H1 (cell line): Measurements from ENCODE around the gene MRPS14. TPM values are rescaled to one million over a fixed set of nuclear protein-coding genes. Genes with fewer than 3 reads are reported as not detected.
A peak's percentile ranks its signal among the peaks of the same experiment; 100 is the strongest.

ENCODE experiments used
- CTCF ChIA-PET: fragments of 300-600 bp; sonication (Branson Sonifier 250); formaldehyde crosslinking; loops from one replicate; lab custom pipeline; 2021; ENCODE audit not compliant: partially characterized antibody; lab: Charles Lee
- POLR2A ChIA-PET: fragments of 300-600 bp; sonication (Branson Sonifier 250); formaldehyde crosslinking; loops from one replicate; lab custom pipeline; 2021; ENCODE audit warnings: inconsistent platforms; ENCODE audit not compliant: partially characterized antibody; lab: Charles Lee
- DNase-seq, 2 experiments: peaks; one replicate each; pipeline versions ENCODE4 v3.0.0 to v3.0.0-alpha.2; 2010 to 2022; ENCODE audit warnings: low spot score in 2 of 2, low read depth in 1 of 2, mixed read lengths in 1 of 2
- FAIRE-seq: peaks from 2 replicates; lab custom pipeline; 2011; peaks lifted over from hg19 to GRCh38; lab: Jason Lieb, UNC
- H2AFZ ChIP-seq: 2 replicates; pipeline ENCODE4 v1.8.1; 2012; ENCODE audit warnings: low read length, inconsistent platforms
- H2AK5ac ChIP-seq: 2 replicates; pipeline ENCODE4 v1.6.1; 2013; ENCODE audit warnings: low read depth, low read length
- H2BK120ac ChIP-seq: replicated peaks from 2 replicates; pipeline ENCODE3; 2013; ENCODE audit warnings: low read depth, low read length, inconsistent platforms
- H2BK12ac ChIP-seq: 2 replicates; pipeline ENCODE4 v1.6.1; 2013; ENCODE audit warnings: low read depth, low read length
- H2BK15ac ChIP-seq: 2 replicates; pipeline ENCODE4 v1.6.1; 2013; ENCODE audit warnings: low read length
- H2BK20ac ChIP-seq: 2 replicates; pipeline ENCODE4 v1.6.1; 2013; ENCODE audit warnings: low read length
- H2BK5ac ChIP-seq: 2 replicates; pipeline ENCODE4 v1.6.1; 2013; ENCODE audit warnings: low read depth, low read length
- H3K14ac ChIP-seq: 2 replicates; pipeline ENCODE4 v1.6.1; 2013; ENCODE audit warnings: inconsistent platforms; ENCODE audit not compliant: insufficient read length
- H3K18ac ChIP-seq: 2 replicates; pipeline ENCODE4 v1.6.1; 2013; ENCODE audit warnings: low read length; ENCODE audit errors: extremely low read depth
- H3K23ac ChIP-seq: 2 replicates; pipeline ENCODE4 v1.6.1; 2013; ENCODE audit warnings: inconsistent platforms; ENCODE audit not compliant: insufficient read length
- H3K23me2 ChIP-seq: 2 replicates; pipeline ENCODE4 v1.6.1; 2013; ENCODE audit warnings: low read depth, low read length
- H3K27ac ChIP-seq: 2 replicates; pipeline ENCODE4 v1.6.1; 2011; ENCODE audit warnings: low read depth, low read length, inconsistent platforms
- H3K27me3 ChIP-seq, 4 experiments: replicated peaks in 1 of 4; 1 replicate in 1 of 4; 2 replicates in 3 of 4; pipeline versions ENCODE4 v1.6.1 to v1.8.1; 2011 to 2013; ENCODE audit warnings: low read length in 3 of 4, mild to moderate bottlenecking in 3 of 4, inconsistent platforms in 2 of 4, mixed read lengths in 2 of 4, moderate library complexity in 1 of 4; ENCODE audit not compliant: control insufficient read depth in 3 of 4, insufficient read depth in 3 of 4; ENCODE audit errors: extremely low read depth in 1 of 4
- H3K36me3 ChIP-seq, 4 experiments: 2 replicates each; pipeline versions ENCODE4 v1.6.1 to v1.8.1; 2011 to 2013; ENCODE audit warnings: mild to moderate bottlenecking in 4 of 4, low read length in 3 of 4, moderate library complexity in 2 of 4, control low read depth in 1 of 4, inconsistent platforms in 1 of 4; ENCODE audit not compliant: insufficient read depth in 4 of 4, control insufficient read depth in 2 of 4
- H3K4ac ChIP-seq: replicated peaks from 2 replicates; pipeline ENCODE3; 2013; ENCODE audit warnings: low read length, low read depth, mixed read lengths, inconsistent platforms; ENCODE audit not compliant: insufficient read length
- H3K4me1 ChIP-seq, 4 experiments: replicated peaks in 1 of 4; 1 replicate in 1 of 4; 2 replicates in 3 of 4; pipeline versions ENCODE4 v1.6.1 to v1.8.1; 2011 to 2013; ENCODE audit warnings: low read length in 3 of 4, inconsistent platforms in 2 of 4, mixed read lengths in 1 of 4; ENCODE audit not compliant: insufficient read depth in 4 of 4, control insufficient read depth in 3 of 4
- H3K4me2 ChIP-seq, 2 experiments: 2 replicates each; pipeline versions ENCODE4 v1.6.1 to v1.8.1; 2011 to 2013; ENCODE audit warnings: low read depth in 2 of 2, low read length in 2 of 2, control low read depth in 1 of 2, inconsistent platforms in 1 of 2, mild to moderate bottlenecking in 1 of 2; ENCODE audit not compliant: insufficient read depth in 1 of 2
- H3K4me3 ChIP-seq, 4 experiments: fragments of 200-600, 300-600 bp in 1 of 4; sonication (generic), shearing (Covaris generic), sonication (Bioruptor Twin) in 1 of 4; 2 replicates each; pipeline versions ENCODE4 v1.5.1 to v1.8.1; 2011 to 2016; ENCODE audit warnings: low read length in 4 of 4, low read depth in 3 of 4, control low read depth in 2 of 4, inconsistent platforms in 2 of 4, mild to moderate bottlenecking in 2 of 4, mixed read lengths in 1 of 4, moderate library complexity in 1 of 4; ENCODE audit not compliant: insufficient read depth in 2 of 4; ENCODE audit errors: extremely low read depth in 1 of 4
- H3K56ac ChIP-seq: replicated peaks from 2 replicates; pipeline ENCODE3; 2013; ENCODE audit warnings: low read depth, mild to moderate bottlenecking, mixed read lengths, low read length, inconsistent platforms; ENCODE audit not compliant: insufficient read length
- H3K79me1 ChIP-seq: 2 replicates; pipeline ENCODE4 v1.6.1; 2013; ENCODE audit warnings: low read depth, low read length, control low read depth
- H3K79me2 ChIP-seq, 2 experiments: 2 replicates each; pipeline versions ENCODE4 v1.6.1 to v1.8.1; 2012 to 2013; ENCODE audit warnings: low read length in 2 of 2, mild to moderate bottlenecking in 2 of 2, inconsistent platforms in 1 of 2; ENCODE audit not compliant: insufficient read depth in 2 of 2, control insufficient read depth in 1 of 2
- H3K9ac ChIP-seq, 4 experiments: replicated peaks in 1 of 4; 1 replicate in 1 of 4; 2 replicates in 3 of 4; pipeline versions ENCODE4 v1.6.1 to v1.8.1; 2011 to 2013; ENCODE audit warnings: low read depth in 3 of 4, low read length in 3 of 4, control low read depth in 2 of 4, mild to moderate bottlenecking in 2 of 4, moderate library complexity in 2 of 4, inconsistent platforms in 1 of 4; ENCODE audit errors: extremely low read depth in 1 of 4
- H3K9me3 ChIP-seq, 2 experiments: 2 replicates each; pipeline versions ENCODE4 v1.6.1 to v1.8.1; 2012 to 2013; ENCODE audit warnings: mild to moderate bottlenecking in 2 of 2, moderate library complexity in 2 of 2, control low read depth in 1 of 2, inconsistent platforms in 1 of 2, low read depth in 1 of 2, low read length in 1 of 2, mixed read lengths in 1 of 2; ENCODE audit not compliant: insufficient read depth in 2 of 2
- H4K20me1 ChIP-seq, 2 experiments: replicated peaks in 1 of 2; 2 replicates each; pipeline versions ENCODE3 to v1.8.1; 2011 to 2013; ENCODE audit warnings: inconsistent platforms in 2 of 2, low read length in 2 of 2, mild to moderate bottlenecking in 1 of 2; ENCODE audit not compliant: insufficient read depth in 2 of 2, control insufficient read depth in 1 of 2
- H4K5ac ChIP-seq: 2 replicates; pipeline ENCODE4 v1.6.1; 2013; ENCODE audit warnings: low read length, low read depth, mixed read lengths, inconsistent platforms; ENCODE audit not compliant: insufficient read length
- H4K8ac ChIP-seq: 2 replicates; pipeline ENCODE4 v1.8.0; 2013; ENCODE audit warnings: mild to moderate bottlenecking, moderate library complexity, low read length, inconsistent platforms; ENCODE audit not compliant: insufficient read depth; ENCODE audit errors: extremely low read depth
- H4K91ac ChIP-seq: replicated peaks from 2 replicates; pipeline ENCODE3; 2013; ENCODE audit warnings: low read length, mixed read lengths, inconsistent platforms; ENCODE audit not compliant: insufficient read length
- ATF2 ChIP-seq: IDR thresholded peaks from 2 replicates; pipeline ENCODE4 v1.6.1; 2012; ENCODE audit warnings: low read length, inconsistent platforms
- BACH1 ChIP-seq: IDR thresholded peaks from 2 replicates; pipeline ENCODE4 v1.6.1; 2012; ENCODE audit warnings: low read length, improper control_type of control experiment
- EGR1 ChIP-seq: IDR thresholded peaks from 2 replicates; pipeline ENCODE4 v1.6.1; 2011; ENCODE audit warnings: low read depth, low read length, borderline replicate concordance
- EP300 ChIP-seq, 2 experiments: IDR thresholded peaks; 1 replicate in 1 of 2; 2 replicates in 1 of 2; pipeline ENCODE4 v1.6.1; 2011 to 2012; ENCODE audit warnings: low read depth in 2 of 2, low read length in 2 of 2, mild to moderate bottlenecking in 2 of 2, borderline replicate concordance in 1 of 2, inconsistent platforms in 1 of 2, moderate library complexity in 1 of 2
- GTF2F1 ChIP-seq: IDR thresholded peaks from 2 replicates; pipeline ENCODE4 v1.6.1; 2012; ENCODE audit warnings: low read depth, low read length, improper control_type of control experiment, borderline replicate concordance
- HDAC2 ChIP-seq, 2 experiments: fragments of 300-600 bp in 1 of 2; sonication (generic) in 1 of 2; IDR thresholded peaks; 2 replicates each; pipeline ENCODE4 v1.6.1; 2011 to 2012; ENCODE audit warnings: low read depth in 2 of 2, low read length in 2 of 2, mild to moderate bottlenecking in 2 of 2, moderate library complexity in 2 of 2, borderline replicate concordance in 1 of 2, inconsistent platforms in 1 of 2
- PHF8 ChIP-seq: fragments of 200-600 bp; sonication (generic); conservative IDR thresholded peaks from 2 replicates; pipeline ENCODE4 v1.7.1; 2012; ENCODE audit warnings: low read depth, mild to moderate bottlenecking, inconsistent platforms, low read length, moderate library complexity
- SIX5 ChIP-seq: IDR thresholded peaks from 2 replicates; pipeline ENCODE4 v1.6.1; 2011; ENCODE audit warnings: mild to moderate bottlenecking, low read depth, low read length
- WGBS, 2 experiments: shearing (Covaris generic) in 1 of 2; methylation state at CpG; one replicate each; pipeline versions ENCODE4 v1.1.6 to v1.1.7; 2013 to 2015; ENCODE audit warnings: low lambda C conversion rate in 2 of 2, mixed read lengths in 2 of 2, inconsistent platforms in 1 of 2, low coverage in 1 of 2, missing lambda C conversion rate in 1 of 2; ENCODE audit not compliant: insufficient replicate concordance in 2 of 2, insufficient coverage in 1 of 2, insufficient read length in 1 of 2; ENCODE audit errors: extremely low coverage in 1 of 2, missing lambda C conversion rate in 1 of 2; 5-methylcytosine and 5-hydroxymethylcytosine counted together
- polyA plus RNA-seq, 7 experiments: library from polyadenylated mRNA; depleted of rRNA in 3 of 7; stranded (reverse) in 5 of 7; unstranded in 2 of 7; fragments of >200 nt in 5 of 7; fragments of 200-250 nt in 2 of 7; gene quantifications; 1 replicate in 5 of 7; 2 replicates in 1 of 7; 4 replicates in 1 of 7; pipeline versions ENCODE4 v1.2.1 to v1.2.3, GENCODE V29; 2011 to 2013; ENCODE audit warnings: missing spikeins in 2 of 7, mixed read lengths in 2 of 7
- total RNA-seq: library from RNA; stranded (reverse); fragmentation: NEBNext Ultra II Directional; extraction: Animal tissue kit (Norgen Biotek cat#: 25700); gene quantifications from 2 replicates; pipeline ENCODE4 v1.2.1, GENCODE V29; 2021

MRPS14 gene
- total and polyA plus RNA-seq, 2 of the 8 experiments (the other 6 are each of a cell fraction or from before 2014, with no cell fraction given), result 27.5 to 38.7 TPM

GRCh38 chr1:175072099-175072951, 49.1 kb upstream of the MRPS14 start:
- peak; percentile 60 for FAIRE-seq
- no peak for TF ChIP-seq PHF8
- peak in 1 of 2 experiments; percentile 57; a peak in 1 of 4 replicates for TF ChIP-seq HDAC2 (IDR thresholded peaks at IDR 0.05; ENCODE audit: borderline replicate concordance in 1 of 2, low read depth in 2 of 2, low read length in 2 of 2)
- TF ChIP-seq EGR1, result no peak
- TF ChIP-seq GTF2F1, result peak; percentile 61; the same call in 1 of the 2 replicates
- TF ChIP-seq EP300 (IDR thresholded peaks at IDR 0.05; ENCODE audit: borderline replicate concordance in 1 of 2, low read depth in 2 of 2, low read length in 2 of 2), result no peak
- TF ChIP-seq SIX5, result no peak
- no peak for TF ChIP-seq BACH1
- peak; percentile 77; the same call in 1 of the 2 replicates for TF ChIP-seq ATF2

More at GRCh38 chr1:175072099-175072951, 49.1 kb upstream of the MRPS14 start:
- no peak overlapping the region for H3K14ac ChIP-seq
- H2BK15ac ChIP-seq, result 0 out of 2 replicates have a peak overlapping the region, but pooled peaks have one; percentile 32
- H2BK20ac ChIP-seq, result 0 out of 2 replicates have a peak overlapping the region, but pooled peaks have one; percentile 81
- peak overlapping the region; percentile 40 for H2BK120ac ChIP-seq
- H3K4ac ChIP-seq, result no peak overlapping the region
- no peaks in the 10 kb centered on the region for H3K36me3 ChIP-seq
- peak overlapping the region; percentile 20 to 25; a peak in 1 of 4 replicates for H3K4me2 ChIP-seq
- CTCF ChIA-PET, result interaction anchor here (0.6 kb wide), 1 partner anchor 55 kb away, joined by 3 read pairs; no protein-coding TSS in a partner anchor
- H2BK12ac ChIP-seq, result peak overlapping the region; percentile 56
- POLR2A ChIA-PET, result no interaction called here
- no peak overlapping the region for H4K5ac ChIP-seq
- H3K27me3 ChIP-seq, result no peaks in the 10 kb centered on the region
- H3K23ac ChIP-seq, result no peak overlapping the region
- H3K4me3 ChIP-seq, result no peak overlapping the region
- no peak overlapping the region for H2AK5ac ChIP-seq
- H4K20me1 ChIP-seq, result no peaks in the 10 kb centered on the region
- H3K9ac ChIP-seq, result no peak overlapping the region; a peak in 1 of 7 replicates
- peaks cover 6 to 18% (median 11%) of the 10 kb centered on the region in 4 experiments for H3K4me1 ChIP-seq
- H3K56ac ChIP-seq, result no peak overlapping the region
- no peak overlapping the region for H4K8ac ChIP-seq
- no peaks in the 10 kb centered on the region for H3K79me2 ChIP-seq
- H3K27ac ChIP-seq, result no peak overlapping the region
- peak overlapping the region; percentile 72; the same call in 1 of the 2 replicates for H3K18ac ChIP-seq
- WGBS, 2 experiments, result 38% methylated on average over 10 of the region's 10 CpGs; no CpG with 5 or more reads in 1 of the 2 experiments
- H3K9me3 ChIP-seq, result no peaks in the 10 kb centered on the region
- peak overlapping the region; percentile 27; the same call in 1 of the 2 replicates for H2BK5ac ChIP-seq
- peak overlapping the region; percentile 36 for H4K91ac ChIP-seq
- peak overlapping the region; percentile 60 for H2AFZ ChIP-seq
- no peaks in the 10 kb centered on the region for H3K23me2 ChIP-seq
- no peak for DNase-seq
- no peaks in the 10 kb centered on the region for H3K79me1 ChIP-seq
